HEK293 (cell line): ENCODE measurements around the gene CTH.

Experiments used
- CTCF ChIA-PET: fragments of 350-600 bp; formaldehyde crosslinking; extraction: SDS; loops from one replicate; lab custom pipeline; 2021; ENCODE audit warnings: antibody characterized with exemption; lab: Yijun Ruan, JAX
- POLR2A ChIA-PET: fragments of 300-600 bp; formaldehyde crosslinking; extraction: SDS; loops from one replicate; lab custom pipeline; 2020; ENCODE audit warnings: antibody characterized with exemption, inconsistent platforms; lab: Yijun Ruan, JAX
- H3K27ac ChIP-seq: fragments of 200-500 bp; sonication (Bioruptor generic); 2 replicates; pipeline ENCODE4 v1.5.1; 2014; ENCODE audit warnings: low read depth, low read length, control low read depth, inconsistent platforms; ENCODE audit errors: extremely low read depth
- H3K36me3 ChIP-seq, 2 experiments: fragments of 200-500 bp in 1 of 2; sonication (Bioruptor generic) in 1 of 2; 1 replicate in 1 of 2; 2 replicates in 1 of 2; pipeline ENCODE4 v1.5.1; 2014 to 2017; ENCODE audit warnings: inconsistent platforms in 2 of 2, low read length in 2 of 2; ENCODE audit not compliant: control insufficient read depth in 2 of 2, insufficient read depth in 1 of 2
- H3K4me1 ChIP-seq: fragments of 200-500 bp; sonication (Bioruptor generic); 2 replicates; pipeline ENCODE4 v1.5.1; 2014; ENCODE audit warnings: mild to moderate bottlenecking, low read length, inconsistent platforms; ENCODE audit not compliant: control insufficient read depth, insufficient read depth
- H3K4me3 ChIP-seq: 2 replicates; pipeline ENCODE4 v1.5.1; 2011; ENCODE audit warnings: low read depth, mild to moderate bottlenecking, control low read depth, low read length, moderate library complexity
- H3K9me3 ChIP-seq: fragments of 200-500 bp; sonication (Bioruptor generic); 2 replicates; pipeline ENCODE4 v1.5.1; 2014; ENCODE audit warnings: low read depth, low read length, inconsistent platforms; ENCODE audit not compliant: control insufficient read depth, insufficient read depth
- EGR2 ChIP-seq: fragments of 450-650 bp; formaldehyde crosslinking; IDR thresholded peaks from 2 replicates; pipeline ENCODE4 v1.5.1; 2016; ENCODE audit warnings: low read depth, missing biosample characterization, missing genetic modification characterization
- HOXD13 ChIP-seq: sonication (generic); formaldehyde crosslinking; IDR thresholded peaks from 2 replicates; pipeline ENCODE4 v1.8.0; 2022; ENCODE audit warnings: missing genetic modification reagents, borderline replicate concordance
- KLF7 ChIP-seq: fragments of 450-650 bp; formaldehyde crosslinking; IDR thresholded peaks from 2 replicates; pipeline ENCODE4 v1.5.1; 2016; ENCODE audit warnings: missing biosample characterization, missing genetic modification characterization, borderline replicate concordance
- KLF8 ChIP-seq: fragments of 450-650 bp; formaldehyde crosslinking; IDR thresholded peaks from 2 replicates; pipeline ENCODE4 v1.5.1; 2016; ENCODE audit warnings: missing biosample characterization, missing genetic modification characterization
- MEIS1 ChIP-seq: sonication (generic); formaldehyde crosslinking; IDR thresholded peaks from 2 replicates; pipeline ENCODE4 v1.8.1; 2022; ENCODE audit warnings: missing genetic modification reagents, mild to moderate bottlenecking, borderline replicate concordance
- MYNN ChIP-seq: fragments of 450-650 bp; formaldehyde crosslinking; IDR thresholded peaks from 2 replicates; pipeline ENCODE4 v1.5.1; 2016; ENCODE audit warnings: missing biosample characterization, missing genetic modification characterization, borderline replicate concordance
- OVOL3 ChIP-seq: fragments of 450-650 bp; formaldehyde crosslinking; IDR thresholded peaks from 2 replicates; pipeline ENCODE4 v1.5.1; 2016; ENCODE audit warnings: missing biosample characterization, missing genetic modification characterization
- WT1 ChIP-seq: fragments of 450-650 bp; formaldehyde crosslinking; IDR thresholded peaks from 2 replicates; pipeline ENCODE4 v1.5.1; 2016; ENCODE audit warnings: missing biosample characterization, missing genetic modification characterization
- ZFP41 ChIP-seq: fragments of 450-650 bp; formaldehyde crosslinking; IDR thresholded peaks from 2 replicates; pipeline ENCODE4 v1.5.1; 2016; ENCODE audit warnings: missing biosample characterization, missing genetic modification characterization, borderline replicate concordance
- ZFP69B ChIP-seq: fragments of 450-650 bp; formaldehyde crosslinking; IDR thresholded peaks from 2 replicates; pipeline ENCODE4 v1.5.1; 2016; ENCODE audit warnings: missing biosample characterization, missing genetic modification characterization
- ZNF23 ChIP-seq: fragments of 450-650 bp; formaldehyde crosslinking; IDR thresholded peaks from 2 replicates; pipeline ENCODE4 v1.5.1; 2016; ENCODE audit warnings: missing biosample characterization, missing genetic modification characterization, borderline replicate concordance
- ZNF239 ChIP-seq: fragments of 450-650 bp; formaldehyde crosslinking; IDR thresholded peaks from 2 replicates; pipeline ENCODE4 v1.5.1; 2016; ENCODE audit warnings: missing biosample characterization, missing genetic modification characterization
- ZNF341 ChIP-seq: fragments of 450-650 bp; formaldehyde crosslinking; IDR thresholded peaks from 2 replicates; pipeline ENCODE4; 2016; ENCODE audit warnings: low read depth, missing biosample characterization, missing genetic modification characterization
- ZNF394 ChIP-seq: fragments of 450-650 bp; formaldehyde crosslinking; IDR thresholded peaks from 2 replicates; pipeline ENCODE4 v1.5.1; 2016; ENCODE audit warnings: missing biosample characterization, missing genetic modification characterization, mild to moderate bottlenecking, moderate library complexity, borderline replicate concordance
- ZNF48 ChIP-seq: fragments of 450-650 bp; formaldehyde crosslinking; IDR thresholded peaks from 2 replicates; pipeline ENCODE4 v1.5.1; 2016; ENCODE audit warnings: missing biosample characterization, missing genetic modification characterization
- ZNF530 ChIP-seq: fragments of 450-650 bp; formaldehyde crosslinking; IDR thresholded peaks from 2 replicates; pipeline ENCODE4 v1.5.1; 2016; ENCODE audit warnings: low read depth, missing biosample characterization, missing genetic modification characterization
- ZNF544 ChIP-seq: fragments of 450-650 bp; formaldehyde crosslinking; IDR thresholded peaks from 2 replicates; pipeline ENCODE4 v1.5.0; 2017; ENCODE audit warnings: missing biosample characterization, missing genetic modification characterization
- ZNF560 ChIP-seq: fragments of 450-650 bp; formaldehyde crosslinking; IDR thresholded peaks from 2 replicates; pipeline ENCODE4 v1.5.1; 2017; ENCODE audit warnings: missing biosample characterization, missing genetic modification characterization, borderline replicate concordance
- ZNF585B ChIP-seq: fragments of 450-650 bp; formaldehyde crosslinking; IDR thresholded peaks from 2 replicates; pipeline ENCODE4 v1.5.1; 2016; ENCODE audit warnings: missing biosample characterization, missing genetic modification characterization
- ZNF623 ChIP-seq: fragments of 450-650 bp; formaldehyde crosslinking; IDR thresholded peaks from 2 replicates; pipeline ENCODE4 v1.5.1; 2016; ENCODE audit warnings: missing biosample characterization, missing genetic modification characterization
- ZNF654 ChIP-seq: fragments of 450-650 bp; formaldehyde crosslinking; IDR thresholded peaks from 2 replicates; pipeline ENCODE4 v1.5.1; 2016; ENCODE audit warnings: low read depth, missing biosample characterization, missing genetic modification characterization
- ZNF660 ChIP-seq: fragments of 450-650 bp; IDR thresholded peaks from 2 replicates; pipeline ENCODE4 v1.5.1; 2018; ENCODE audit warnings: missing biosample characterization, mild to moderate bottlenecking, missing genetic modification characterization
- ZNF830 ChIP-seq: fragments of 450-650 bp; IDR thresholded peaks from 2 replicates; pipeline ENCODE4 v1.5.0; 2018; ENCODE audit warnings: missing biosample characterization, missing genetic modification characterization, low read depth, mild to moderate bottlenecking, moderate library complexity
- TF ChIP-seq, protein P1 (sequence below): fragments of 450-650 bp; formaldehyde crosslinking; IDR thresholded peaks from 2 replicates; pipeline ENCODE4; 2016; ENCODE audit warnings: missing biosample characterization, missing genetic modification characterization
- TF ChIP-seq, protein P2 (sequence below): fragments of 450-650 bp; formaldehyde crosslinking; IDR thresholded peaks from 2 replicates; pipeline ENCODE4 v1.5.1; 2016; ENCODE audit warnings: missing biosample characterization, missing genetic modification characterization
- TF ChIP-seq, protein P3 (sequence below): fragments of 450-650 bp; formaldehyde crosslinking; IDR thresholded peaks from 2 replicates; pipeline ENCODE4 v1.5.1; 2016; ENCODE audit warnings: missing biosample characterization, missing genetic modification characterization

CTH gene

DNA sequence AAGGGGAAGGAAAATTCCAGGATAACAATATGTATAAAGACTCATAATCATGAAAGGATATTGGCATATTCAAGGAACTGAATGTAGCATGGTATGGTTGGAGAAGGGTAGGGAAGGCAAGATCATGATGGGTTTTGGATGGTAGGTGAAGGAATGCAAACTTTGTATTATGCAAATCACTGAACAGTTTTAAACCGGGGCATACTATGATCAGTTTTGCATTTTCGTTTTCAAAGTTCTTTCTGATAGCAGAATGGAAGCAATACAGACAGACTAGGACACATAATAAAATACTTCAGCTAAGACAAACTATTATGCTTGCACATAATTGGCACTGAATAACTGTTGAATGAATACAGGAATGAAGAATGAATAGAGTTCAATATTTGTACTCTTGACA lies 14.5 kb upstream of the CTH start (continued):
- TF ChIP-seq MYNN (tag by site-specific recombination) = no peak
- TF ChIP-seq, protein P1, sequence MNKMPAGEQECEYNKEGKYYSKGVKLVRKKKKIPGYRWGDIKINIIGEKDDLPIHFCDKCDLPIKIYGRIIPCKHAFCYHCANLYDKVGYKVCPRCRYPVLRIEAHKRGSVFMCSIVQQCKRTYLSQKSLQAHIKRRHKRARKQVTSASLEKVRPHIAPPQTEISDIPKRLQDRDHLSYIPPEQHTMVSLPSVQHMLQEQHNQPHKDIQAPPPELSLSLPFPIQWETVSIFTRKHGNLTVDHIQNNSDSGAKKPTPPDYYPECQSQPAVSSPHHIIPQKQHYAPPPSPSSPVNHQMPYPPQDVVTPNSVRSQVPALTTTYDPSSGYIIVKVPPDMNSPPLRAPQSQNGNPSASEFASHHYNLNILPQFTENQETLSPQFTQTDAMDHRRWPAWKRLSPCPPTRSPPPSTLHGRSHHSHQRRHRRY = no peak

DNA sequence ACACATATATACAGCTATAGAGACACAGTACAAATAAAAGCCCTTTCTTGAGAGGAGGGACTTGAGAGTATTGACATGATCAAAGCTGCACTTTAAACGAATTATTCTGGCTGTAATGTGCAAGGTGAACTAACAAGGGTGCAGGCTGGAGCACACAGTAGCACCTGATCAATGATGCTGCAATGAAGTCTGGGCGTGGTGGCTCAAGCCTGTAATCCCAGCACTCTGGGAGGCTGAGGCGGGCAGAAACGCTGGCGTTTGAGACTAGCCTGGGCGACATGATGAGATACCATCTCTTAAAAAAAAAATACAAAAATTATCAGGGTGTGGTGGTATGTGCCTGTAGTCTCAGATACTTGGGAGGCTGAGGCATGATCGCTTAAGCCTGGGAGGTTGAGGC lies 14.1 kb upstream of the CTH start:
- Histone ChIP-seq H3K27ac (no peak overlapping the region), H3K4me1 (no peaks in the 10 kb centered on the region), H3K9me3 (no peaks in the 10 kb centered on the region), H3K4me3 (no peak overlapping the region), H3K36me3 (no peaks in the 10 kb centered on the region)
- TF ChIP-seq KLF7 (tag by site-specific recombination) = no peak
- CTCF ChIA-PET = no interaction called here
- POLR2A ChIA-PET = no interaction called here

DNA sequence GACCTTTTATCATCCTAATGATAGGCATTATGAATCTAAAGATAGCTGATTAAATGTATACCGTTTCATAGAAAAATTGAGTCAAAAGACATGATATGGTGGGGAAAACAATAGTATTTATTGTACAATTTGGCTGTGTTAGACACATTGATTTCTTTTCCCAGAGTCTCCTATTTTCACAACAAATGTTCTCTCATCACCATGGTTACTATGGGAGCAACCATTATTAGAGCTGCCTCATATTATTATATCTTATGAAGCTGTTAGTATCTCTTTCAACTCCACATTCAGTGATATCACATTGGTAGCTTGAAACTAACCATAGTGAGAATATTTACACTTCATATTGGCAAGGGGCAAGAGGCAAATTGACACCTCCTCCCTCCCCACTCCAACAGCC lies 10.7 kb upstream of the CTH start:
- Histone ChIP-seq H3K36me3 (no peaks in the 10 kb centered on the region), H3K9me3 (no peaks in the 10 kb centered on the region), H3K4me3 (no peak overlapping the region), H3K27ac (no peak overlapping the region), H3K4me1 (no peaks in the 10 kb centered on the region)
- ChIA-PET CTCF (interaction anchor here (2.1 kb wide), 1 partner anchor 10 kb away, joined by 6 read pairs; the partner anchor contains the start of gene CTH), POLR2A (interaction anchor here (5.0 kb wide), 1 partner anchor 10 kb away, joined by 25 read pairs; the partner anchor contains the start of gene CTH)
- TF ChIP-seq, protein P2, sequence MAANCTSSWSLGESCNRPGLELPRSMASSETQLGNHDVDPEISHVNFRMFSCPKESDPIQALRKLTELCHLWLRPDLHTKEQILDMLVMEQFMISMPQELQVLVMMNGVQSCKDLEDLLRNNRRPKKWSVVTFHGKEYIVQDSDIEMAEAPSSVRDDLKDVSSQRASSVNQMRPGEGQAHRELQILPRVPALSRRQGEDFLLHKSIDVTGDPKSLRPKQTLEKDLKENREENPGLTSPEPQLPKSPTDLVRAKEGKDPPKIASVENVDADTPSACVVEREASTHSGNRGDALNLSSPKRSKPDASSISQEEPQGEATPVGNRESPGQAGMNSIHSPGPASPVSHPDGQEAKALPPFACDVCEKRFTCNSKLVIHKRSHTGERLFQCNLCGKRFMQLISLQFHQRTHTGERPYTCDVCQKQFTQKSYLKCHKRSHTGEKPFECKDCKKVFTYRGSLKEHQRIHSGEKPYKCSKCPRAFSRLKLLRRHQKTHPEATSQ = no peak
- TF ChIP-seq ZNF560 (no peak), ZNF48 (tag by site-specific recombination) (no peak)

DNA sequence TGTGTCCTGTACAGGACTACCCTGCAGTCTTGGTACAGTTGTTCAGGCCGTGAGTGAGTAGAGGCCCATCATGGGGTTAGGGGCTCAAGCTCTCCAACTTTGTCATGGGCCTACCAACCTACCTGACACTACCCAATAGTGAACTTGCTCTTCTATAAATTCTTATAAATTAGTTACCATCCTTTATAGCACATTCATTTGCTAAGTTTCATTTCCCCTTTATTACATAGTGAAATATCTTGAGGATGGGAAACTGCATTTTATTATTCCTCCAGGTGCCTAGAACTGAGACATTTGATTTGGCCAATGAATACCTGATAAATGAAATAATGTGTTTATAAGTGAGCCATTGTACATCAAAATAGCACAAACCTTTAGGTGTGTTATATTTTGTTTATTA lies 9.1 kb upstream of the CTH start:
- CTCF ChIA-PET = interaction anchor here (2.1 kb wide), 1 partner anchor 8 kb away, joined by 6 read pairs; the partner anchor contains the start of gene CTH
- POLR2A ChIA-PET = interaction anchor here (5.0 kb wide), 1 partner anchor 8 kb away, joined by 25 read pairs; the partner anchor contains the start of gene CTH
- TF ChIP-seq ZNF239 (no peak), ZNF341 (tag by site-specific recombination) (no peak), ZNF23 (no peak), ZNF530 (no peak), OVOL3 (tag by site-specific recombination) (no peak), ZNF585B (no peak), WT1 (tag by site-specific recombination) (no peak), EGR2 (tag by site-specific recombination) (no peak), ZFP69B (tag by site-specific recombination) (no peak), ZNF660 (tag by site-specific recombination) (no peak), ZNF394 (tag by site-specific recombination) (no peak), ZNF623 (no peak), HOXD13 (CRISPR knock-in tag) (no peak), ZNF830 (tag by site-specific recombination) (no peak), ZFP41 (tag by site-specific recombination) (no peak), MEIS1 (CRISPR knock-in tag) (no peak), ZNF544 (tag by site-specific recombination) (no peak), KLF8 (no peak), ZNF654 (no peak)
- TF ChIP-seq, protein P3, sequence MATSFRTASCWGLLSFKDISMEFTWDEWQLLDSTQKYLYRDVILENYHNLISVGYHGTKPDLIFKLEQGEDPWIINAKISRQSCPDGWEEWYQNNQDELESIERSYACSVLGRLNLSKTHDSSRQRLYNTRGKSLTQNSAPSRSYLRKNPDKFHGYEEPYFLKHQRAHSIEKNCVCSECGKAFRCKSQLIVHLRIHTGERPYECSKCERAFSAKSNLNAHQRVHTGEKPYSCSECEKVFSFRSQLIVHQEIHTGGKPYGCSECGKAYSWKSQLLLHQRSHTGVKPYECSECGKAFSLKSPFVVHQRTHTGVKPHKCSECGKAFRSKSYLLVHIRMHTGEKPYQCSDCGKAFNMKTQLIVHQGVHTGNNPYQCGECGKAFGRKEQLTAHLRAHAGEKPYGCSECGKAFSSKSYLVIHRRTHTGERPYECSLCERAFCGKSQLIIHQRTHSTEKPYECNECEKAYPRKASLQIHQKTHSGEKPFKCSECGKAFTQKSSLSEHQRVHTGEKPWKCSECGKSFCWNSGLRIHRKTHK (tag by site-specific recombination) = no peak
- no peaks in the 10 kb centered on the region for H3K4me1 ChIP-seq
- H3K4me3 ChIP-seq = no peak overlapping the region
- no peaks in the 10 kb centered on the region for H3K9me3 ChIP-seq
- no peaks in the 10 kb centered on the region for H3K36me3 ChIP-seq
- H3K27ac ChIP-seq = no peak overlapping the region
